Measurements from ENCODE around the gene ABHD6. TPM values are rescaled to one million over a fixed set of nuclear protein-coding genes. Genes with fewer than 3 reads are reported as not detected.
A peak's percentile ranks its signal among the peaks of the same experiment; 100 is the strongest.

Gene ABHD6
- total and polyA plus RNA-seq, 2 donors = 5.4 to 7.6 TPM

DNA sequence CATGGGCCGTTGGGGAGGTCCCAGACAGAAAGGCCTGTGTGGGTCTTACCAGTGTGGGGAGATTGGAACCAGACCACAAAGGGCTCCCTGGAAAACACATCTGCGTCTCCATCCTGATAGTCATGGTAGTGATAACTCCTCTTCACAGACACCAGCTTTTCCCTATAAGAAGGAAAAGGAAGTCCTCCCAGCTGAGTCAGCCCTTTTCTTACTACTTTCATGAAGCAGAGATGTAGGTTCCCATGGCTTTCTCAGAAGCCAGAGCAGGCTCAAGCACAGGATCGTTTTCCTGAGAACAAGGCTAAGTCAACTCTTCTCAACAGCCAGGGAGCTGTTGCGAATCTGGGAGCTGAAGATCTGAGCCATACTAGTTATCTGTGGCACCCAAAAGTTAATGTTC lies 32.9 kb upstream of the ABHD6 start:
- no peak overlapping the region for H3K4me3 ChIP-seq (ENCODE audit: low read length in 2 of 2)
- H3K27me3 ChIP-seq (ENCODE audit: control insufficient read depth in 2 of 2, insufficient read depth in 1 of 2, low read length in 1 of 2) = no peaks in the 10 kb centered on the region
- no peak for DNase-seq (ENCODE audit: low read depth in 6 of 9, low spot score in 9 of 9)
- H3K27ac ChIP-seq (ENCODE audit: low read depth in 1 of 2, low read length in 1 of 2) = no peak overlapping the region
- 95% methylated on average over 4 of the region's 4 CpGs for WGBS
- no peaks in the 10 kb centered on the region for H3K9me3 ChIP-seq (ENCODE audit: control insufficient read depth in 2 of 2, insufficient read depth in 1 of 2, low read length in 1 of 2)
- H3K4me1 ChIP-seq (ENCODE audit: control insufficient read depth in 2 of 2, insufficient read depth in 2 of 2, low read length in 2 of 2) = peaks cover 0 to 12% of the 10 kb centered on the region in 2 donors
- H3K36me3 ChIP-seq (ENCODE audit: control insufficient read depth in 2 of 2, insufficient read depth in 2 of 2, low read length in 1 of 2) = no peaks in the 10 kb centered on the region

DNA sequence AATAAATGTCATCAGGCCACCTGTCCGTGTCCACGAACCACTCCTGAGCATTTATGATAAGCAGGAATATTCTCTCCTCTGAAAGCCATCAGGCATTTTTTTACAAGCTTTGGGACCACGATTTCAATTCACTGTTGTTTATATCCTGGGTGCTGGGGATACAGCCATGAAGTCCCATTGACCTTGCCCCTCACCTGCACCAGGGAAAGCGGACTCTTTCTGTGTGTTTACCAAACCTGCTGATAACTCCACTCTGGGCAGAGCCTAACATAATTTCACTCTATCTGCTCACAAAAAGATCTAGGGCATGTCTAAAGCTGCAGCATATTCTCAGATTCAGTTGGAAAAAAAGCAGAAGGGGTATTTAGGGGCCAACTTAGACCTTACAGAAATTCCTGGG lies 31.6 kb upstream of the ABHD6 start:
- no peaks in the 10 kb centered on the region for H3K36me3 ChIP-seq (ENCODE audit: control insufficient read depth in 2 of 2, insufficient read depth in 2 of 2, low read length in 1 of 2)
- WGBS = 97% methylated on average over 4 of the region's 4 CpGs
- H3K4me1 ChIP-seq (ENCODE audit: control insufficient read depth in 2 of 2, insufficient read depth in 2 of 2, low read length in 2 of 2) = peaks cover 0 to 8% of the 10 kb centered on the region in 2 donors
- H3K27ac ChIP-seq (ENCODE audit: low read depth in 1 of 2, low read length in 1 of 2) = no peak overlapping the region
- no peaks in the 10 kb centered on the region for H3K9me3 ChIP-seq (ENCODE audit: control insufficient read depth in 2 of 2, insufficient read depth in 1 of 2, low read length in 1 of 2)
- no peak for DNase-seq (ENCODE audit: low read depth in 6 of 9, low spot score in 9 of 9)
- no peak overlapping the region for H3K4me3 ChIP-seq (ENCODE audit: low read length in 2 of 2)
- H3K27me3 ChIP-seq (ENCODE audit: control insufficient read depth in 2 of 2, insufficient read depth in 1 of 2, low read length in 1 of 2) = no peaks in the 10 kb centered on the region

DNA sequence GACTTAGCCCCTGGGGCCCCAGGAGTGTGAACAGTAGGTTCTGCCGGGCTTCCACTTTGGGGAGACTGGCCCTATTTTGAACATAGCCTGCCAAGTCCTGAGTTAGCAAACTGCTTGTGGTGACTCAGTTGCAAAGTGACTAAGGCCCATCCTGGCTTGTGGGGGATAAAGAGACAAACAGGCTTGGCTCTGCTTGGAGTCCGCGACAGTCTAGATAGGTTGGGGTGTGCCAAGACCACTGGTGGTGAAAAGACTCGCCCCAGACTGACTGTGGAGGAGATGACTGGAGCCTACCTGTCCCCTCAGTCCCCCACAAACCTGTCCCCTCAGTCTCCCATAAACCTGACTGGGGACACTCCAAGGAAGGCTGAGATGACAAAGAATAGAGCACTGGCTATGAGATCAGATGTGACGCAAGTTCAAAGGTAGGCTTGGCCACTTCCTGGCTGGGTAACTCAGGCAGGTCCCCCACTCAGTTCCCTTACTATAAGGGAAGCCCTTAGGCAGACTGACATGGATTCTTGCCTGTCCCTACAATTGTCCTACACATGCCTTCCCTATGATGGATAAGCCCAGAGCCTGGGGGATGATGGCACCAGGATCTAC lies 31.1 kb upstream of the ABHD6 start:
- WGBS = 93% methylated on average over 5 of the region's 5 CpGs
- Histone ChIP-seq H3K4me3 (ENCODE audit: low read length in 2 of 2) (no peak overlapping the region), H3K9me3 (ENCODE audit: control insufficient read depth in 2 of 2, insufficient read depth in 1 of 2, low read length in 1 of 2) (no peaks in the 10 kb centered on the region), H3K27me3 (ENCODE audit: control insufficient read depth in 2 of 2, insufficient read depth in 1 of 2, low read length in 1 of 2) (no peaks in the 10 kb centered on the region), H3K36me3 (ENCODE audit: control insufficient read depth in 2 of 2, insufficient read depth in 2 of 2, low read length in 1 of 2) (no peaks in the 10 kb centered on the region), H3K27ac (ENCODE audit: low read depth in 1 of 2, low read length in 1 of 2) (no peak overlapping the region), H3K4me1 (ENCODE audit: control insufficient read depth in 2 of 2, insufficient read depth in 2 of 2, low read length in 2 of 2) (peaks cover 0 to 9% of the 10 kb centered on the region in 2 donors)
- no peak for DNase-seq (ENCODE audit: low read depth in 6 of 9, low spot score in 9 of 9)

DNA sequence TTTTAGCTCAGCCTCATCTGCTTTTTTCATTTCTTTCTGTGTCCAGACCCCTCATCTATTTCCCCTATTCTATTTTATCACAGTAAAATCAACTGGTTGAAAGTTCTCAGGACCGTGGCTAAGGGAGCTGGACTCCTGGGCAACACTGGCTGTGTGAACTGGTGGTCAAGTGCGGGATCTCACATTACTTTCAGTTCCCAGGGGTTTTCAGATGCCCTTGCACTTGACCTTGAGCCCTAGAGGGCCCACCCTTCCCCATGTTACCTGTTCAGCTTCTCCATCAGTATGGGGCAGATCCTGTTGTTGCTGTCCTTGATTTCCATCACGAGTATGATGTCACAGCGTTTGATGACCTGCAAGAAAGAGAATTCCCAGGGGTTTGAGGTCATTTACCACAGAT lies 29.6 kb upstream of the ABHD6 start:
- H3K27ac ChIP-seq (ENCODE audit: low read depth in 1 of 2, low read length in 1 of 2) = no peak overlapping the region
- H3K4me1 ChIP-seq (ENCODE audit: control insufficient read depth in 2 of 2, insufficient read depth in 2 of 2, low read length in 2 of 2) = peaks cover 0 to 8% of the 10 kb centered on the region in 2 donors
- no peak overlapping the region for H3K4me3 ChIP-seq (ENCODE audit: low read length in 2 of 2)
- no peaks in the 10 kb centered on the region for H3K36me3 ChIP-seq (ENCODE audit: control insufficient read depth in 2 of 2, insufficient read depth in 2 of 2, low read length in 1 of 2)
- DNase-seq (ENCODE audit: low read depth in 6 of 9, low spot score in 9 of 9) = no peak
- 97% methylated on average over 4 of the region's 4 CpGs for WGBS
- H3K27me3 ChIP-seq (ENCODE audit: control insufficient read depth in 2 of 2, insufficient read depth in 1 of 2, low read length in 1 of 2) = no peaks in the 10 kb centered on the region
- no peaks in the 10 kb centered on the region for H3K9me3 ChIP-seq (ENCODE audit: control insufficient read depth in 2 of 2, insufficient read depth in 1 of 2, low read length in 1 of 2)

DNA sequence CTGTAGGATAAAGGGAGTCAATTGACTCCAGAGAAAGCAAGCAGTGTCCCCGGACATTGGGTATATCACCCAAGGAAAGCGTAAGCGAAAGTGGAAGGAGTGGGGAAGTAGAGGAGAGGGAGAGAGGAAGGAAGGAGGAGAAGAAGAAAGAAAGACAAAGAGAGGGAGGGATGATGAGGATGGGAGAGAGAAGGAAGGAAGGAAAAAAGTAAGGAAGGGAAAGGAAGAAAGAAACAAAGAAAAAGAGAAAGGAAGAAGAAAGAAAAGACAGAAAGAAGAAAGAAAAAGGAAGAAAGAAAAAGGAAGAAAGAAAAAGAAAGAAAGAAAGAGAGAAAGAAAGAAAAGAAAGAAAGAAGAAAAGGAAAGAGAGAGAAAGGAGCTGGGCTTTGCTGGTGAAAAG lies 27.7 kb upstream of the ABHD6 start:
- Histone ChIP-seq H3K4me3 (ENCODE audit: low read length in 2 of 2) (no peak overlapping the region), H3K36me3 (ENCODE audit: control insufficient read depth in 2 of 2, insufficient read depth in 2 of 2, low read length in 1 of 2) (no peaks in the 10 kb centered on the region), H3K9me3 (ENCODE audit: control insufficient read depth in 2 of 2, insufficient read depth in 1 of 2, low read length in 1 of 2) (no peaks in the 10 kb centered on the region), H3K27me3 (ENCODE audit: control insufficient read depth in 2 of 2, insufficient read depth in 1 of 2, low read length in 1 of 2) (no peaks in the 10 kb centered on the region), H3K27ac (ENCODE audit: low read depth in 1 of 2, low read length in 1 of 2) (no peak overlapping the region), H3K4me1 (ENCODE audit: control insufficient read depth in 2 of 2, insufficient read depth in 2 of 2, low read length in 2 of 2) (peaks cover 0 to 10% of the 10 kb centered on the region in 2 donors)
- 98% methylated on average over 3 of the region's 3 CpGs for WGBS
- DNase-seq (ENCODE audit: low read depth in 6 of 9, low spot score in 9 of 9) = no peak

DNA sequence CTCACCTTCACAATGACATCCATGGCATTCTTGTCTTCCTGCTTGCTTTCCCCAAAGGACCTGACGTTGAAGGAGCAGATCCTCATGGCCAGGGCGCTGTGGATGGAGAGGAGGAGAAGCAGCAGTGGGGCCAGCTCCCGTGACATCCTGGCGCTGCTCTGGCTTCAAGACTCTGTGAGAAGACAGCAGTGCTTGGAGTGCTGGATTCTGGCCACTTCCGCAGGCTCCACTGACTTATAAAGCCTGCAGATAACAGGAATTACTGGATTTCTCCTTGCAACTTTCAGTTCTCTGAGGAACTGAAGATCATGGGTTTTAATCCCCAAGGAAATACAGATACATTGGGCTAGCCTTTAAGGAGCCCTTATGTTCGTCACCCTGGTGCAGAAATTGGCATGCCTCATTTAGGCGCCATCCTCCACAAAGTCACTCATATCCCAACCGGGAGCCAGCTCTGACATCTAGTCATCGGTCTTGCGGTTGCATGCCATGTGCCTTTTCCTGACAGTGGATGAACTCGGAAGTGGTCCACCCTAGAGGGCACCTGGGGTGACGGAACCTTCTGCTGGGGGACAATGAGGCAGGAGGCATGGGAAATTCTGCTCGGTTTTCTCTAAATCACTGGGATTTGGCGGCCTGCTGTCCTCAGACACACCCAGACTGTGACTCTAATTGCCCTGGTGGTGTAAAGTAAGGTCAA lies 26.7 kb upstream of the ABHD6 start, which contains the start of gene DNASE1L3:
TSS of gene DNASE1L3 (minus strand) at position 212 of the 700 bp plus-strand sequence. CDS start at position 146, 66 bp downstream.
- Histone ChIP-seq H3K27me3 (ENCODE audit: control insufficient read depth in 2 of 2, insufficient read depth in 1 of 2, low read length in 1 of 2) (no peaks in the 10 kb centered on the region), H3K36me3 (ENCODE audit: control insufficient read depth in 2 of 2, insufficient read depth in 2 of 2, low read length in 1 of 2) (no peaks in the 10 kb centered on the region), H3K27ac (ENCODE audit: low read depth in 1 of 2, low read length in 1 of 2) (peak within 1 kb of the TSS in 1 of 2 donors; percentile 31), H3K4me3 (ENCODE audit: low read length in 2 of 2) (no peak within 1 kb of the TSS), H3K4me1 (ENCODE audit: control insufficient read depth in 2 of 2, insufficient read depth in 2 of 2, low read length in 2 of 2) (peaks cover 0 to 20% of the 10 kb centered on the region in 2 donors), H3K9me3 (ENCODE audit: control insufficient read depth in 2 of 2, insufficient read depth in 1 of 2, low read length in 1 of 2) (no peaks in the 10 kb centered on the region)
- no peak for DNase-seq (ENCODE audit: low read depth in 6 of 9, low spot score in 9 of 9)
- 94% methylated on average over 14 of the region's 14 CpGs for WGBS

DNA sequence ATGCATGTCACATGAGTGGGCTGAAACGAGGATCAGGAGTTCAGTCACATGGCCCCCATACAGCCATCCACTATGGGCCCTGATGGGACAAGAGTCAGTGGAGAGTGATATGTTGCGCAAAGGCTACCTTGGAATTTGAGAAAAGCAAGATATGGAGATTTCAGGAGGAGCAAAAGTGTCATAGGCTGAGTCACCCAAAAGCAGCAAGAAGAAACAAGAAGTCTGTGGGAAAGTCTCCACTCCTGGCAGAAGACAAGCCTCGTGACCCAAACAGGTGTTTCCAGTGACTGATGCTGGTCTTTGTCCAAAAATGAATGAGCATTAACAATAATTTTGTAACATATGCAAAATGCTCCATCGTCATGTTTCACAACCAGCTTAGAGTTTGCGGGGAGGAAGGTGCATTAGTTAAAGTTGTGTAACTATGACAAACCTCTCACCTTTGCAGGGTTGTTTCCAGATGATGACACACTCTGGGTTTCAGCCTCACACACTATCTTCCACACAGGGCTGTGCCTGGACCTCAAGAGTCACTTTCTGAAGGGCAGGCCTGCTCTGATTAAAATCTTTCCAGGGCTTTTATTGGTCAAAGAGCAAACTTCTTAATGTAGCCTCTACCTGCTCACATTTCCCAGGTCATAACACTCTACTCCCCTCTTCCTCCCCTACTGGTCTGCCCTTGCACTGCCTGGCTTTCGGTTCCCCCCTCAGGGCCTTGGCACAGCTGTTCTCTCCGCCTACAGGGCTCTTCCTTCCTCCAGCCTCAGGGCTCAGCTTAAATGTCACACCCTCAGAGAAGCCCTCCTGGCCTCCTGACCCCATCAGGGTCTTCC lies 22.9 kb upstream of the ABHD6 start:
- Histone ChIP-seq H3K9me3 (ENCODE audit: control insufficient read depth in 2 of 2, insufficient read depth in 1 of 2, low read length in 1 of 2) (no peaks in the 10 kb centered on the region), H3K27me3 (ENCODE audit: control insufficient read depth in 2 of 2, insufficient read depth in 1 of 2, low read length in 1 of 2) (no peaks in the 10 kb centered on the region), H3K36me3 (ENCODE audit: control insufficient read depth in 2 of 2, insufficient read depth in 2 of 2, low read length in 1 of 2) (no peaks in the 10 kb centered on the region), H3K27ac (ENCODE audit: low read depth in 1 of 2, low read length in 1 of 2) (peak overlapping the region; percentile 43 to 46), H3K4me3 (ENCODE audit: low read length in 2 of 2) (no peak overlapping the region), H3K4me1 (ENCODE audit: control insufficient read depth in 2 of 2, insufficient read depth in 2 of 2, low read length in 2 of 2) (peaks cover 4 to 27% of the 10 kb centered on the region in 2 donors)
- WGBS = 39% methylated on average over 7 of the region's 7 CpGs
- peak in 3 of 9 donors; percentile 34 to 59 (median 47) for DNase-seq (ENCODE audit: low read depth in 6 of 9, low spot score in 9 of 9)

DNA sequence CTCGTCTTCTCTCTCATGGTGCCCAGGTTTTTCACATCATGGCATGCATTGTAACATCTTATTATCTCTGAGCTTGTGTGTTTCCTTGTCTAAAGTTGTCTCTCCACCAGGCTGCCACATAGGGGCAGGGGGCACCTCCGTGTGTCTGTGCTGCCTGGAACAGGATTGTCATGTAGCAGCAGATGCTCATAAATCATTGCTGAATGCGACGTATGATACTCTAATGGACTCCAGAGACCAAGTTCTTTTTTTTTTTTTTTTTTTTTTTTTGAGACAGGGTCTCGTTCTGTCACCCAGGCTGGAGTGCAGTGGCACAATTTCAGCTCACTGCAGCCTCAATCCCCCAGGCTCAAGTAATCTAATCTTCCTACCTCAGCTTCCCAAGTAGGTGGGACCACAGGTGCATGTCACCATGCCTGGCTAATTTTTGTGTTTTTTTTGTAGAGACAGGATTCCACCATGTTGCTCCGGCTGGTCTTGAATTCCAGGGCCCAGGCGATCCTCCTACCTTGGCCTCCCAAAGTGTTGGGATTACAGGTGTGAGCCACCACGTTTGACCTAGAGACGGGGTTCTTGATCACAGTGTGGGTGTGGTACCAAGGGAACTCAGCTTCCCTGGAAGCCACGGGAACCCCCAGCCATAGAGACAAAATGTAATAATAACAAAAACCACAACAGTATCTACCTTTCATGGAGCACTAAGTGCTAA lies 22.1 kb upstream of the ABHD6 start:
- peaks cover 4 to 27% of the 10 kb centered on the region in 2 donors for H3K4me1 ChIP-seq (ENCODE audit: control insufficient read depth in 2 of 2, insufficient read depth in 2 of 2, low read length in 2 of 2)
- H3K36me3 ChIP-seq (ENCODE audit: control insufficient read depth in 2 of 2, insufficient read depth in 2 of 2, low read length in 1 of 2) = no peaks in the 10 kb centered on the region
- DNase-seq (ENCODE audit: low read depth in 6 of 9, low spot score in 9 of 9) = no peak
- no peak overlapping the region for H3K4me3 ChIP-seq (ENCODE audit: low read length in 2 of 2)
- 75% methylated on average over 10 of the region's 10 CpGs for WGBS
- no peaks in the 10 kb centered on the region for H3K27me3 ChIP-seq (ENCODE audit: control insufficient read depth in 2 of 2, insufficient read depth in 1 of 2, low read length in 1 of 2)
- H3K9me3 ChIP-seq (ENCODE audit: control insufficient read depth in 2 of 2, insufficient read depth in 1 of 2, low read length in 1 of 2) = no peaks in the 10 kb centered on the region
- H3K27ac ChIP-seq (ENCODE audit: low read depth in 1 of 2, low read length in 1 of 2) = peak overlapping the region; percentile 38 to 46

All from thymus (tissue), 11 donors.